Measurements from ENCODE around the gene STOM.

Gene STOM

GRCh38 chr9:121386442-121387175, 16.6 kb upstream of the STOM start (continued):
- TF ChIP-seq ZNF580 (tag by site-specific recombination; IDR thresholded peaks at IDR 0.05) (no peak), ZNF510 (tag by site-specific recombination; IDR thresholded peaks at IDR 0.05; ENCODE audit: insufficient replicate concordance) (no peak), ZNF184 (tag by site-specific recombination; IDR thresholded peaks at IDR 0.05) (no peak), ZSCAN18 (tag by site-specific recombination; IDR thresholded peaks at IDR 0.05) (no peak), SP3 (tag by site-specific recombination; IDR thresholded peaks at IDR 0.05) (no peak), ZNF621 (tag by site-specific recombination; IDR thresholded peaks at IDR 0.05) (no peak)

- H3K27ac ChIP-seq (ENCODE audit: extremely low read depth, low read depth, low read length), result no peak overlapping the region
- H3K9me3 ChIP-seq (ENCODE audit: control insufficient read depth, insufficient read depth, low read depth, low read length), result no peaks in the 10 kb centered on the region
- no peaks in the 10 kb centered on the region for H3K36me3 ChIP-seq (ENCODE audit: control insufficient read depth in 2 of 2, insufficient read depth in 1 of 2, low read length in 2 of 2)
- CTCF ChIA-PET, result interaction anchor here (0.7 to 3.1 kb wide), 3 partner anchors 16 to 170 kb away, joined by 3 to 13 read pairs (median 3); no protein-coding TSS in a partner anchor
- POLR2A ChIA-PET, result no interaction called here
- TF ChIP-seq ZNF544 (tag by site-specific recombination; IDR thresholded peaks at IDR 0.05), result no peak
- no peak for TF ChIP-seq ZEB2 (tag by site-specific recombination; IDR thresholded peaks at IDR 0.05)
- no peak for TF ChIP-seq ZNF10 (tag by site-specific recombination; IDR thresholded peaks at IDR 0.05)
- no peak for TF ChIP-seq HIC1 (tag by site-specific recombination; IDR thresholded peaks at IDR 0.05)
- no peak for TF ChIP-seq ZNF157 (tag by site-specific recombination; IDR thresholded peaks at IDR 0.05)
- no peak for TF ChIP-seq ZFHX2 (tag by site-specific recombination; conservative IDR thresholded peaks at IDR 0.05)
- TF ChIP-seq INSM2 (tag by site-specific recombination; IDR thresholded peaks at IDR 0.05), result no peak
- no peak for TF ChIP-seq ZNF302 (tag by site-specific recombination; IDR thresholded peaks at IDR 0.05; ENCODE audit: low read depth)
- no peak for TF ChIP-seq ZNF223 (tag by site-specific recombination; IDR thresholded peaks at IDR 0.05)
- TF ChIP-seq YY2 (tag by site-specific recombination; IDR thresholded peaks at IDR 0.05), result no peak
- no peak for TF ChIP-seq ZBTB10 (tag by site-specific recombination; IDR thresholded peaks at IDR 0.05)
- no peak for TF ChIP-seq KLF17 (tag by site-specific recombination; IDR thresholded peaks at IDR 0.05)
- no peak for TF ChIP-seq ZNF311 (tag by site-specific recombination; IDR thresholded peaks at IDR 0.05; ENCODE audit: borderline replicate concordance)
- no peak for TF ChIP-seq ZNF571 (tag by site-specific recombination; IDR thresholded peaks at IDR 0.05)
- H3K4me3 ChIP-seq (ENCODE audit: low read depth, low read length), result no peak overlapping the region
- H3K4me1 ChIP-seq (ENCODE audit: control insufficient read depth, insufficient read depth, low read length), result no peaks in the 10 kb centered on the region
Observed at GRCh38 chr9:121383715-121384114, 13.7 kb upstream of the STOM start.
